Esophagus squamous epithelium (tissue), 5 donors: Measurements from ENCODE around the gene ENGASE. TPM values are rescaled to one million over a fixed set of nuclear protein-coding genes. Genes with fewer than 3 reads are reported as not detected.
A peak's percentile ranks its signal among the peaks of the same experiment; 100 is the strongest.

ENCODE experiments used
- DNase-seq: peaks from one replicate; lab custom pipeline; 2025; lab: John Stamatoyannopoulos, UW
- H3K27ac ChIP-seq, 4 donors: fragments of 200-600 bp; sonication (generic); one replicate each; pipeline ENCODE4 v1.5.1; 2016 to 2019; ENCODE audit warnings: mild to moderate bottlenecking in 1 of 4
- H3K27me3 ChIP-seq, 4 donors: fragments of 200-600 bp; sonication (generic); 1 replicate in 3 of 4; 2 replicates in 1 of 4; pipeline versions ENCODE4 v1.5.1 to v1.6.0; 2017 to 2021; ENCODE audit warnings: antibody characterized with exemption in 1 of 4
- H3K36me3 ChIP-seq, 3 donors: fragments of 200-600 bp; sonication (generic); one replicate each; pipeline ENCODE4 v1.5.1; 2016 to 2019
- H3K4me1 ChIP-seq, 3 donors: fragments of 200-600 bp; sonication (generic); one replicate each; pipeline ENCODE4 v1.5.1; 2017 to 2019
- H3K4me3 ChIP-seq, 4 donors: fragments of 200-600 bp; sonication (generic); 1 replicate in 3 of 4; 2 replicates in 1 of 4; pipeline ENCODE4 v1.5.1; 2016 to 2019; ENCODE audit warnings: mild to moderate bottlenecking in 2 of 4, moderate library complexity in 1 of 4
- H3K9me3 ChIP-seq, 3 donors: fragments of 200-600 bp; sonication (generic); one replicate each; pipeline ENCODE4 v1.5.1; 2016 to 2019
- POLR2A ChIP-seq, 4 donors: fragments of 450-650 bp; IDR thresholded peaks; one replicate each; pipeline ENCODE4 v1.6.1; 2017; ENCODE audit warnings: antibody characterized with exemption in 4 of 4, mild to moderate bottlenecking in 4 of 4, moderate library complexity in 3 of 4
- WGBS, 2 donors: methylation state at CpG; one replicate each; pipeline ENCODE4 v1.1.5; 2018; 5-methylcytosine and 5-hydroxymethylcytosine counted together
- intact Hi-C: fragments of 100-400 bp; cut with DNase I; formaldehyde crosslinking; loops from one replicate; pipeline ENCODE4 v1.15.0; 2022
- total RNA-seq, 4 donors: library from RNA; depleted of rRNA; stranded (reverse); fragments of >200 nt; gene quantifications; one replicate each; pipeline ENCODE4 v1.1.0, GENCODE V29; 2016
- TF ChIP-seq, protein P1 (sequence below), 6 experiments: fragments of 450-650 bp in 4 of 6; fragments of 200-600 bp in 2 of 6; sonication (generic) in 2 of 6; IDR thresholded peaks; one replicate each; pipeline ENCODE4 v1.5.1; 2016 to 2019; ENCODE audit warnings: antibody characterized with exemption in 6 of 6, mild to moderate bottlenecking in 4 of 6, moderate library complexity in 4 of 6
- donor health status: DM: yes; HTN: yes; CAD: no.

Gene ENGASE
- total RNA-seq, 4 donors from 2014 or later, result 6.0 to 32.2 (median 9.5) TPM

DNA sequence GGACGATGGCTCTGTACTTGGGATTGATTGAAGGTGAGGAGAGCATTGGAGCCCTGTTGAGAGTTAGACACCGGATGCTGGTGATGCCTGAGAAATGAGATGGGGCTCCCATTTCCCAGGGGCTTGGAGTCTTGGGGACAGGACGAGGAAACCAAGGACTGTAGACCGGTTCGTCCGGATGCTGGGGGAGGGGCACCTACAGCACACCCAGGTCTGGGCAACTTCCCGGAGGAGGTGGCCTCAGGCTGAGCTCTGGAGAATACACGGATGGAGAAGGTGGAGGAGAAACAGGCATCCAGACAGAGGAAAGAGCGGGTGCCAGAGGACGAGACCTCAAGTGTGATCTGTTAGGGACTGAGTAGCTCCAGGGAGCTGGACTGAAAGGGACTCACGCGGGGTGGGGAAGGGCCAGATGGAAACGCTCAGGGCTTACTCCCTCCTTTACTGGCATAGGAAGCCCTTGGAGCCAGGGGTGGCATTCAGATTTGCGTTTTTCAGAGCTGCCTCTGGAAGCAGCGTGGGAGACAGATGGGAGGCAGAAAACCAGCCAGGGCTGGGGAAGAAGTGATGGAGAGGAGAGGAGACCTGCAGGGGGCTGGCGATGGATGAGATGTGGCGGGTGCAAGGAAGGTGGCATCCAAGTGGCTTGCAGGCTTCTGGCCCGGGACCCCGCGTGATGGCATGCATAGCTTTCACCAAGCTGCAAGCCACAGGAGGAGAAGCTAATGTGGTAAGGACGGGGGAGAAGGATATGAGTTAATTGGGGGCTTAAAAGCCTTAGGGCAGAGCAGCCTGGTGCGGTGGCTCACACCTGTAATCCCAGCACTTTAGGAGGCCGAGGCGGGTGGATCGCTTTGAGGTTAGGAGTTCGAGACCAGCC, 42.4 kb upstream of the ENGASE start:
- peaks cover 23 to 76% (median 40%) of the 10 kb centered on the region in 3 donors for H3K4me1 ChIP-seq
- WGBS, 2 donors, result 81% methylated on average over 25 to 26 of the region's 26 CpGs
- DNase-seq, result no peak

DNA sequence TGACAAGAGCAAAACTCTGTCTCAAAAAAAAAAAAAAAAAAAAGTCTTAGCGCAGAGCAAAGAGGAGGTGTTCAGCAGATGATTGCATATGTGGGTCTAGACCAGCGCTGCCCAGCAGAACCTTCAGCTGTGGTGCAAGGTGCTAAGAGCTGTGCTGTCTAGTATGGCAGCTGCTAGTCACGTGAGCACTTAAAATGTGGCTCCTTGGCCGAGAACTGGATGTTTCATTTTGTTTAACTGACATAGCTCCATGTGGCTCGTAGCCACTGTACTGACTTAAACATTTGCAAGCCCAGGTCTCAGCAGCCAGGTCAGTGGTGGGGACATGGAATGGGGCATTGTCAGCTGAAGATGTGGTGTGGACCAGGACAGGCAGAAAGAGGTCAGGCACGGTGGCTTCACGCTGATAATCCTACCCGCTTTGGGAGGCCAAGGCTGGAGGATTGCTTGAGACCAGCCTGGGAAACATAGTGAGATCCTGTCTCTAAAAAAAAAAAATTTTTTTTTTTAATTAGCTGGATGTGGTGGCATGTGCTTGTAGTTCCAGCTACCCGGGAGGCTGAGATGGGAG, 41.5 kb upstream of the ENGASE start:
- no peak for DNase-seq
- H3K9me3 ChIP-seq, result no peaks in the 10 kb centered on the region
- no peaks in the 10 kb centered on the region for H3K36me3 ChIP-seq
- peaks cover 14 to 71% (median 31%) of the 10 kb centered on the region in 3 donors for H3K4me1 ChIP-seq
- peak overlapping the region in 2 of 4 donors; percentile 61 to 68 for H3K27ac ChIP-seq
- no peak overlapping the region for H3K4me3 ChIP-seq
- TF ChIP-seq POLR2A (IDR thresholded peaks at IDR 0.05), result no peak
- TF ChIP-seq, protein P1, sequence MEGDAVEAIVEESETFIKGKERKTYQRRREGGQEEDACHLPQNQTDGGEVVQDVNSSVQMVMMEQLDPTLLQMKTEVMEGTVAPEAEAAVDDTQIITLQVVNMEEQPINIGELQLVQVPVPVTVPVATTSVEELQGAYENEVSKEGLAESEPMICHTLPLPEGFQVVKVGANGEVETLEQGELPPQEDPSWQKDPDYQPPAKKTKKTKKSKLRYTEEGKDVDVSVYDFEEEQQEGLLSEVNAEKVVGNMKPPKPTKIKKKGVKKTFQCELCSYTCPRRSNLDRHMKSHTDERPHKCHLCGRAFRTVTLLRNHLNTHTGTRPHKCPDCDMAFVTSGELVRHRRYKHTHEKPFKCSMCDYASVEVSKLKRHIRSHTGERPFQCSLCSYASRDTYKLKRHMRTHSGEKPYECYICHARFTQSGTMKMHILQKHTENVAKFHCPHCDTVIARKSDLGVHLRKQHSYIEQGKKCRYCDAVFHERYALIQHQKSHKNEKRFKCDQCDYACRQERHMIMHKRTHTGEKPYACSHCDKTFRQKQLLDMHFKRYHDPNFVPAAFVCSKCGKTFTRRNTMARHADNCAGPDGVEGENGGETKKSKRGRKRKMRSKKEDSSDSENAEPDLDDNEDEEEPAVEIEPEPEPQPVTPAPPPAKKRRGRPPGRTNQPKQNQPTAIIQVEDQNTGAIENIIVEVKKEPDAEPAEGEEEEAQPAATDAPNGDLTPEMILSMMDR (IDR thresholded peaks at IDR 0.05), result no peak
- 68 to 81% methylated on average over 7 to 9 of the region's 9 CpGs for WGBS, 2 donors
- peaks cover 0 to 26% (median 0%) of the 10 kb centered on the region in 4 donors for H3K27me3 ChIP-seq
- intact Hi-C loops, result no loop called here

More for the DNA sequence above, 42.4 kb upstream of the ENGASE start:
- H3K9me3 ChIP-seq, result no peaks in the 10 kb centered on the region
- H3K27ac ChIP-seq, result no peak overlapping the region
- intact Hi-C loops, result no loop called here
- peaks cover 0 to 35% (median 0%) of the 10 kb centered on the region in 4 donors for H3K27me3 ChIP-seq
- TF ChIP-seq, protein P1 (IDR thresholded peaks at IDR 0.05), result no peak
- no peak for TF ChIP-seq POLR2A (IDR thresholded peaks at IDR 0.05)
- no peak overlapping the region for H3K4me3 ChIP-seq
- H3K36me3 ChIP-seq, result no peaks in the 10 kb centered on the region

DNA sequence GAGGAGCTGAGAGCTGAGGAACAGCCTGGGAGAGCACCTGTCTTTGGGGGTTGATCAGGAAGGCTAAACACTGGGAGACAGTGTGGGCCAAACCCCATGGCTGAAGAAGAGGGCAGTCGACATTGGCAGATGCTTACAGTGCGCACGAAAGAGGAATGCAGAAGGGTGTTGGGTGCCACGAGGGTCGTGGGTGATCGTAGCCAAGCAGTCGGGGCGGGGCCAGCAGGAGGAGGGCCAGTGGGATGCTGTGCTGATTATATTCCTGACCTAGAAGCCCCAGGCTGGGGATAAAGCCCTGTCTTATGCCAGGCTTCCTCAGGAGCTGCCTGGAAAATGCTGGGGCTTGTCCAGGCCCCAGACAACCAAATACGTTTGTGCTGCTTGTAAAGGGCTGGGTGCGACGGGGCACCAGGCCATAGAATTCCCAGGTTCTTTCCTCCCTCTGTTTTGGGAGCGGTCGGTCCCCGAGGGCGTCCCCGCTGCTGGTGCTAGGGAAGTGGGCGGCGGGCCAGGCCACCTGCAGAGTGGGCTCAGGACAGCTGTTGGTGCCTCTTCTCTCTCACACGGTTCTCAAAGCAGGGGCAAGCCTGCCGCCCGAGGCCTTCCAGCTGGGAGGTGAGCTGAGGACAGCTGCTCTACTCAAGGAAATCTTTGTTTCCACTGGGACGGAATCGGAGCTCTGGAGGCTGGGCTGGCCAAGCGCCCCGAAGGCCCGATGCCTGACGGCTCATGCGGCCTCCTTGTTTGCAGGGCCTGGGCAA, 40.7 kb upstream of the ENGASE start:
- no peak for DNase-seq
- H3K36me3 ChIP-seq, result no peaks in the 10 kb centered on the region
- intact Hi-C loops, result no loop called here
- TF ChIP-seq POLR2A (IDR thresholded peaks at IDR 0.05), result no peak
- TF ChIP-seq, protein P1 (IDR thresholded peaks at IDR 0.05), result no peak
- peaks cover 0 to 20% (median 0%) of the 10 kb centered on the region in 4 donors for H3K27me3 ChIP-seq
- no peaks in the 10 kb centered on the region for H3K9me3 ChIP-seq
- WGBS, 2 donors, result 31 to 34% methylated on average over 8 to 15 of the region's 28 CpGs
- H3K4me1 ChIP-seq, result peaks cover 14 to 71% (median 33%) of the 10 kb centered on the region in 3 donors
- H3K4me3 ChIP-seq, result no peak overlapping the region
- peak overlapping the region; percentile 42 to 74 (median 64) for H3K27ac ChIP-seq

DNA sequence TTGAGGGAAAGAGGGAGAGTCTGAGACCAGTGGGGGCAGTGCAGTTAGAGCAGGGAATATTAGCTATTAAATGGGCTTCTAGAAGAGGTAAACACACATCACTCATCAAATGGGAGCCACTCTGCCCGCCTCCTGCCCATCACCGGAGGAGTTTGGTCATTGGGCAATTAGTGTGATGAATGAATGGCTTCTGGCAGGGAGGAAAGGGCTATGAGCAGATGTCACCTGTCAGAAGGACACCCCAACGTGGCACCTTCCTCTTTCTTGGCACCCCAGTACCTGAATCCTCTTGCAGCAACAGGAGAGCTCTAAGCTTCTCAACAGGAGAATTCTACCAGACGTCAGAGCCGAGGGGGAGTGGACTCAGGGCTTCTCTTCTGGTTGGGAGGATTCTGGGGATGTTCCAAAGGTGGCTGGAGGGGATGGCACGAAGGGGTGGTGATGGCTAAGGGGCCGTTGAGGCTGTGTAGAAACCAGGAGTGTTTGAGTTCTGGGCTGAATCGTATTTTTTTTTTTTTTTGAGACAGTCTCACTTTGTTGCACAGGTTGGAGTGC, 39.6 kb upstream of the ENGASE start:
- H3K9me3 ChIP-seq, result no peaks in the 10 kb centered on the region
- no peak for DNase-seq
- no peak overlapping the region for H3K27ac ChIP-seq
- no peaks in the 10 kb centered on the region for H3K36me3 ChIP-seq
- peaks cover 14 to 69% (median 35%) of the 10 kb centered on the region in 3 donors for H3K4me1 ChIP-seq
- WGBS, 2 donors, result 60 to 77% methylated on average over 6 of the region's 8 CpGs
- no peak for TF ChIP-seq POLR2A (IDR thresholded peaks at IDR 0.05)
- TF ChIP-seq, protein P1 (IDR thresholded peaks at IDR 0.05), result no peak
- intact Hi-C loops, result no loop called here
- H3K27me3 ChIP-seq, result peaks cover 0 to 11% (median 0%) of the 10 kb centered on the region in 4 donors
- H3K4me3 ChIP-seq, result no peak overlapping the region
